HG03442 (cell line): Measurements from ENCODE around the gene NRCAM.
"Not testable (repeated sequence)": the region's sequence is repeated elsewhere in the genome, so short reads cannot be mapped to it uniquely, and the experiment has no call there.

ENCODE experiments used
- ATAC-seq: cut with Tn5 transposase; IDR thresholded peaks from one replicate; pipeline ENCODE4 v1.9.1; 2021; ENCODE audit warnings: mild to moderate bottlenecking, moderate library complexity; ENCODE audit not compliant: unreplicated experiment

NRCAM gene

GRCh38 chr7:108351729-108352131 is 104.5 kb downstream of the NRCAM start:
- ATAC-seq, result no peak

- ATAC-seq, result no peak
Observed at GRCh38 chr7:108348913-108349312, 107.3 kb downstream of the NRCAM start.

GRCh38 chr7:108347616-108348015 is 108.6 kb downstream of the NRCAM start:
- ATAC-seq, result no peak

- ATAC-seq, result no peak
Observed at GRCh38 chr7:108345710-108346336, 110.4 kb downstream of the NRCAM start.

GRCh38 chr7:108340856-108341411 is 115.3 kb downstream of the NRCAM start:
- ATAC-seq, result no peak

- not testable (repeated sequence) for ATAC-seq
Observed at GRCh38 chr7:108340406-108340805, 115.8 kb downstream of the NRCAM start.

GRCh38 chr7:108335269-108335918 is 120.8 kb downstream of the NRCAM start:
- no peak for ATAC-seq

GRCh38 chr7:108332937-108333336 is 123.3 kb downstream of the NRCAM start:
- no peak for ATAC-seq

GRCh38 chr7:108331971-108332370 is 124.3 kb downstream of the NRCAM start:
- ATAC-seq, result no peak

- no peak for ATAC-seq
Observed at GRCh38 chr7:108330227-108330626, 126.0 kb downstream of the NRCAM start.

GRCh38 chr7:108329514-108329913 is 126.7 kb downstream of the NRCAM start:
- ATAC-seq, result no peak

- peak; percentile 83 for ATAC-seq
Observed at GRCh38 chr7:108328174-108328651, 128.0 kb downstream of the NRCAM start.

- no peak for ATAC-seq
Observed at GRCh38 chr7:108327353-108327752, 128.9 kb downstream of the NRCAM start.

GRCh38 chr7:108326938-108327337 is 129.3 kb downstream of the NRCAM start:
- no peak for ATAC-seq

- no peak for ATAC-seq
Observed at GRCh38 chr7:108324053-108325038, 131.9 kb downstream of the NRCAM start.

- no peak for ATAC-seq
Observed at GRCh38 chr7:108322925-108323832, 133.1 kb downstream of the NRCAM start.

GRCh38 chr7:108322046-108322445 is 134.2 kb downstream of the NRCAM start:
- no peak for ATAC-seq

GRCh38 chr7:108321359-108321758 is 134.9 kb downstream of the NRCAM start:
- no peak for ATAC-seq

- no peak for ATAC-seq
Observed at GRCh38 chr7:108316708-108317107, 139.5 kb downstream of the NRCAM start.

- no peak for ATAC-seq
Observed at GRCh38 chr7:108314551-108314950, 141.7 kb downstream of the NRCAM start.
